ENCODE data around the gene RNF17.

The RNF17 gene

DNA sequence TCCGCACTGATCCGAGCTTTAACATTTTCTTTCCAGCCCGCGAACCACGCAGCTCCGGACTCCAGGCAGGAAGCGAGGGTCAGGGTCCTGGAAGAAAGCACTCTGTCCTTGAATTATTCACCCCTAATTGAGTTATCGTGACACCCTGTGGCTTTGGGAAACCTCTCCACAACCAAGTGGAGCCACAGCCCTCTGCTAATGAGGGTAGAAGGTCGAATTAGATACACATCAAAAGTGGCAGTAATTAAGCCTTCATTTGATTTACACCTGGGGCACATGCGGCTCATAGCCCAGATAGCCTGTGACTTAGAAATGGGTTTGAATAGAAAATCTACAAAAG is 15.9 kb upstream of the RNF17 start:
- peak overlapping the region in 1 of 2 donors; percentile 32 for H3K4me3 ChIP-seq (replicated peaks in 1 of 2; ENCODE audit: low read depth in 2 of 2, low read length in 2 of 2)
- TF ChIP-seq, protein P1, sequence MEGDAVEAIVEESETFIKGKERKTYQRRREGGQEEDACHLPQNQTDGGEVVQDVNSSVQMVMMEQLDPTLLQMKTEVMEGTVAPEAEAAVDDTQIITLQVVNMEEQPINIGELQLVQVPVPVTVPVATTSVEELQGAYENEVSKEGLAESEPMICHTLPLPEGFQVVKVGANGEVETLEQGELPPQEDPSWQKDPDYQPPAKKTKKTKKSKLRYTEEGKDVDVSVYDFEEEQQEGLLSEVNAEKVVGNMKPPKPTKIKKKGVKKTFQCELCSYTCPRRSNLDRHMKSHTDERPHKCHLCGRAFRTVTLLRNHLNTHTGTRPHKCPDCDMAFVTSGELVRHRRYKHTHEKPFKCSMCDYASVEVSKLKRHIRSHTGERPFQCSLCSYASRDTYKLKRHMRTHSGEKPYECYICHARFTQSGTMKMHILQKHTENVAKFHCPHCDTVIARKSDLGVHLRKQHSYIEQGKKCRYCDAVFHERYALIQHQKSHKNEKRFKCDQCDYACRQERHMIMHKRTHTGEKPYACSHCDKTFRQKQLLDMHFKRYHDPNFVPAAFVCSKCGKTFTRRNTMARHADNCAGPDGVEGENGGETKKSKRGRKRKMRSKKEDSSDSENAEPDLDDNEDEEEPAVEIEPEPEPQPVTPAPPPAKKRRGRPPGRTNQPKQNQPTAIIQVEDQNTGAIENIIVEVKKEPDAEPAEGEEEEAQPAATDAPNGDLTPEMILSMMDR (IDR thresholded peaks at IDR 0.05; ENCODE audit: low read depth, low read length): no peak
- no peak for DNase-seq (ENCODE audit: low read depth in 2 of 2)

DNA sequence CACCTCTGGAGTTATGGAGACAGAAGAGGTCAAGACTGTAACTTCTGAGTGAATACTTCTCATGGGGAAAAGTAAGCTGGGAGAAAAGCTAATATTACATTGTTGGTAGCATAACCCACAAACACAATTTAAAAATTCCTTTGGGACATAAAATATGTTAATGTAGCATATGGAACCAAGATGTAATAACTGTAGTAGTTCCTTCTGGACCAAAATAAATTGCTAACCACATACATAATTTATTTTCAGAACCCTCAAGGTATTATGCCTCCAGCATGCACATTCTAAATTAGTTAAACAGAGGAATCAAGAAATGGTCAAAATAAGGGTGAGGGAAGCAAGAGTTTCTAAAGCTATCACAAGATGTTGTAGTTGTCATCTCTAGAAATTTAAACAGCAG is 4.8 kb upstream of the RNF17 start:
- TF ChIP-seq, protein P1 (IDR thresholded peaks at IDR 0.05; ENCODE audit: low read depth, low read length): no peak
- H3K4me3 ChIP-seq (replicated peaks in 1 of 2; ENCODE audit: low read depth in 2 of 2, low read length in 2 of 2): no peak overlapping the region
- DNase-seq (ENCODE audit: low read depth in 2 of 2): no peak

DNA sequence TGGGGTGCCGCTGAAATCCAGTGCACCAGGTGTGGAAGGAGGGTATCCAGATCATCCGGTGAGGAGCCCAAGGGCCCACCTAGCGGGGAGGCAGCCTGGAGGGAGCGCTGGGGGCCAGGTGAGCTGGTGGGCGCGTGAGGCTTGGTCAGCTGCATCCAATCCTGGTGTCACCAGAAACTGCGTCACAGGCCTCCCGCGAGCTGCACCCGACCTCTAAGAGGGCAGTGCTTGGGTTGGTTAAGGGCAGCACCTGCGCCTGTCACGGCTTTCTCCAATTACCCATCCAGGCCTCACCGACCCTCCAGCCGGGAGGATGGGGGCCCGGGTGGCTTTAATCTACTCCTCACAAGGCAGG is 284 bp downstream of the RNF17 start:
- no peak for DNase-seq (ENCODE audit: low read depth in 2 of 2)
- H3K4me3 ChIP-seq (replicated peaks in 1 of 2; ENCODE audit: low read depth in 2 of 2, low read length in 2 of 2): no peak overlapping the region
- TF ChIP-seq, protein P1 (IDR thresholded peaks at IDR 0.05; ENCODE audit: low read depth, low read length): no peak

DNA sequence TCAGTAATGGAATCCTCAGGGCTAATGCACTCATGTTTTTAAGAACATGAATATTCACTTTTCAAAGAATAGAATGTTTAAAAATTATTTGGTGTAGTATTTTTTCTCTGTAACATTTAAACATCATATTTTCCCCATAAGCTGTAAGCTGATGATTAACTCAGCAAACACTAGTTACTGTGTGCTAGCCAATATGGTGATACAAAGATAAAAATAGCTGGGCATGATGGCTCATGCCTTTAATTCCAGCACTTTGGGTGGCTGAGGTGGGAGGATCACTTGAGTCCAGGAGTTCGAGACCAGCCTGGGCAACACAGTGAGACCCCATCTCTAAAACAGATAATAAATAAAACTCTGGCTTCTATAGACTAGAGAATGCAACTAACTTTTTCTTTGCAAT is 13.2 kb downstream of the RNF17 start:
- TF ChIP-seq, protein P1 (IDR thresholded peaks at IDR 0.05; ENCODE audit: low read depth, low read length): no peak
- no peak for DNase-seq (ENCODE audit: low read depth in 2 of 2)
- H3K4me3 ChIP-seq (replicated peaks in 1 of 2; ENCODE audit: low read depth in 2 of 2, low read length in 2 of 2): no peak overlapping the region

GRCh38 chr13:24784319-24784718 is 20.4 kb downstream of the RNF17 start:
- TF ChIP-seq, protein P1 (IDR thresholded peaks at IDR 0.05; ENCODE audit: low read depth, low read length): no peak
- no peak overlapping the region for H3K4me3 ChIP-seq (replicated peaks in 1 of 2; ENCODE audit: low read depth in 2 of 2, low read length in 2 of 2)
- DNase-seq (ENCODE audit: low read depth in 2 of 2): no peak

DNA sequence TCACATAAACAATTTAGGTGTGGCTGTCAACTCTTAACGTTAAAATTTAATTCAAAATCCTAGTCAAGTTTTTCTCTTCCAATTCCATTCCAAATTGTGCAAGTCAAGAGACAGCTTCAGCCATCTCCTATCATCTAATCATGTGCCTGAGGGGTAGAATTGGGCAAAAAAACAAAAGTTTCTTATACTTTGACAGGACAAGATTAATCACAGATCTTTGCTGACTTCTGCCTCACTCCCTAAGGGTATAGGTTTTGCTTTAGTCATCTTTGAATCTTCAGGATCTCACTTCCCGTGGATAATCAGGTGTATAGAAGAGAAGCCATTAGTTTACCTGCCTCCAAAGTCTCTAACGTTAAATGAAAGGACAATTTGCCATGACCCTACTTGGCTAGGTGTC is 24.6 kb downstream of the RNF17 start:
- TF ChIP-seq, protein P1 (IDR thresholded peaks at IDR 0.05; ENCODE audit: low read depth, low read length): no peak
- DNase-seq (ENCODE audit: low read depth in 2 of 2): no peak
- no peak overlapping the region for H3K4me3 ChIP-seq (replicated peaks in 1 of 2; ENCODE audit: low read depth in 2 of 2, low read length in 2 of 2)

DNA sequence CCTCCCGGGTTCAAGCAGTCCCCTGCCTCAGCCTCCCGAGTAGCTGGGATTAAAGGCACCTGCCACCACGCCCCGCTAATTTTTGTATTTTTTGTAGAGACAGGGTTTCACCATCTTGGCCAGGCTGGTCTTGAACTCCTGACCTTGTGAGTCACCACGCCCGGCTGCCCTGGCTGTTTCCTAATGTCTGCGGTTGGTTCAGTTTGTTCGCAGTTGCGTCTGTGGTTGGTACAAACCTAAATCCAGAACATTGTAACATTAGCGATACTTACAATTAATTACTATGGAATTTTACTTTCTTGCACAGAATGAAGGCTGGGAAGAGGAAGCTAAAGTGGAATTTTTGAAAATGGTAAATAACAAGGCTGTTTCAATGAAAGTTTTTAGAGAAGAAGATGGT is 38.1 kb downstream of the RNF17 start:
- peak in 1 of 2 donors; percentile 27 for DNase-seq (ENCODE audit: low read depth in 2 of 2)
- no peak overlapping the region for H3K4me3 ChIP-seq (replicated peaks in 1 of 2; ENCODE audit: low read depth in 2 of 2, low read length in 2 of 2)
- TF ChIP-seq, protein P1 (IDR thresholded peaks at IDR 0.05; ENCODE audit: low read depth, low read length): no peak
